Cardiac muscle cell (in vitro differentiated cells and primary cell): ENCODE measurements around the gene SMC1B. TPM values are rescaled to one million over a fixed set of nuclear protein-coding genes. Genes with fewer than 3 reads are reported as not detected.

Experiments
- DNase-seq, 2 donors: peaks; one replicate each; pipeline versions ENCODE4 v3.0.0 to v3.0.0-alpha.2; 2010 to 2017; ENCODE audit warnings: low read depth in 1 of 2, low spot score in 1 of 2
- H3K27ac ChIP-seq: fragments of 200-600 bp; sonication (generic); 2 replicates; pipeline ENCODE4 v1.5.1; 2016
- H3K27me3 ChIP-seq: fragments of 200-600 bp; sonication (generic); 2 replicates; pipeline ENCODE4 v1.6.0; 2016; ENCODE audit warnings: control low read depth
- H3K36me3 ChIP-seq: fragments of 200-600 bp; sonication (generic); 2 replicates; pipeline ENCODE4 v1.5.1; 2016; ENCODE audit warnings: control low read depth
- H3K4me1 ChIP-seq: fragments of 200-600 bp; sonication (generic); 2 replicates; pipeline ENCODE4 v1.8.1; 2017; ENCODE audit warnings: low read depth, mild to moderate bottlenecking, mixed run types
- H3K4me3 ChIP-seq: fragments of 200-600 bp; sonication (generic); 2 replicates; pipeline ENCODE4 v1.5.1; 2016; ENCODE audit warnings: mild to moderate bottlenecking
- H3K9me3 ChIP-seq: fragments of 200-600 bp; sonication (generic); 2 replicates; pipeline ENCODE4 v1.5.1; 2017; ENCODE audit warnings: low read depth, mild to moderate bottlenecking, control low read depth
- CTCF ChIP-seq: IDR thresholded peaks from 2 replicates; pipeline ENCODE4 v1.5.1; 2012; ENCODE audit warnings: low read depth, mild to moderate bottlenecking, low read length
- polyA plus RNA-seq: library from polyadenylated mRNA; unstranded; fragments of >200 nt; fragmentation: Nextera tagmentation; extraction: Ambion mirVana; gene quantifications from 2 replicates; pipeline ENCODE4 v1.2.1, GENCODE V29; 2016
- total RNA-seq: library from RNA; depleted of rRNA; stranded (reverse); fragments of >200 nt; gene quantifications from 2 replicates; pipeline ENCODE4 v1.2.3, GENCODE V29; 2016

SMC1B gene
- total and polyA plus RNA-seq, 2 experiments from 2014 or later = 0.15 TPM; not detected in 1

DNA sequence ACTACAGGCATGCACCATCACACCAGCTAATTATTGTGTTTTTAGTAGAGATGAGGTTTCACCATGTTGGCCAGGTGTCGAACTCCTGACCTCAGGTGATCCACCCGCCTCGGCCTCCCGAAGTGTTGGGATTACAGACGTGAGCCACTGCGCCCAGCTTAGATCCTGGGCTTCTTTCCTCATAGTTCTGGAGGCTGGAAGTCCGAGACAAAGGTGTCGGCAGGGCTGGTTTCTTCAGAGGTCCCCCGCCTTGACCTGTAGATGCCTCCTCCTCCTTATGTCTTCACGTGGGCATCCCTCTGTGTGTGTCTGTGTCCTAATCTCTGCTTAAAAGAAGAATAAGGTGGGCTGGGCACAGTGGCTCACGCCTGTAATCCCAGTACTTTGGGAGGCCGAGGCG, 45.1 kb upstream of the SMC1B start:
- Histone ChIP-seq H3K9me3 (no peaks in the 10 kb centered on the region), H3K4me1 (peaks cover 17% of the 10 kb centered on the region), H3K27ac (no peak overlapping the region), H3K27me3 (no peaks in the 10 kb centered on the region), H3K36me3 (no peaks in the 10 kb centered on the region), H3K4me3 (no peak overlapping the region)
- TF ChIP-seq CTCF = no peak
- DNase-seq = no peak

- no peaks in the 10 kb centered on the region for H3K36me3 ChIP-seq
- H3K9me3 ChIP-seq = no peaks in the 10 kb centered on the region
- TF ChIP-seq CTCF = no peak
- DNase-seq = no peak
- peaks cover 17% of the 10 kb centered on the region for H3K4me1 ChIP-seq
- H3K27ac ChIP-seq = no peak overlapping the region
- no peaks in the 10 kb centered on the region for H3K27me3 ChIP-seq
- H3K4me3 ChIP-seq = no peak overlapping the region
Observed at GRCh38 chr22:45456811-45457210, 43.4 kb upstream of the SMC1B start.

GRCh38 chr22:45455621-45456020, 42.2 kb upstream of the SMC1B start:
- no peaks in the 10 kb centered on the region for H3K9me3 ChIP-seq
- H3K36me3 ChIP-seq = no peaks in the 10 kb centered on the region
- H3K27ac ChIP-seq = no peak overlapping the region
- no peak for DNase-seq
- no peak for TF ChIP-seq CTCF
- H3K4me1 ChIP-seq = peaks cover 17% of the 10 kb centered on the region
- no peak overlapping the region for H3K4me3 ChIP-seq
- no peaks in the 10 kb centered on the region for H3K27me3 ChIP-seq

- DNase-seq = peak in 1 of 2 donors; percentile 51
- Histone ChIP-seq H3K4me3 (no peak overlapping the region), H3K9me3 (no peaks in the 10 kb centered on the region), H3K27ac (no peak overlapping the region), H3K27me3 (no peaks in the 10 kb centered on the region), H3K4me1 (peaks cover 17% of the 10 kb centered on the region), H3K36me3 (no peaks in the 10 kb centered on the region)
- no peak for TF ChIP-seq CTCF
Observed at GRCh38 chr22:45455212-45455611, 41.8 kb upstream of the SMC1B start.

DNA sequence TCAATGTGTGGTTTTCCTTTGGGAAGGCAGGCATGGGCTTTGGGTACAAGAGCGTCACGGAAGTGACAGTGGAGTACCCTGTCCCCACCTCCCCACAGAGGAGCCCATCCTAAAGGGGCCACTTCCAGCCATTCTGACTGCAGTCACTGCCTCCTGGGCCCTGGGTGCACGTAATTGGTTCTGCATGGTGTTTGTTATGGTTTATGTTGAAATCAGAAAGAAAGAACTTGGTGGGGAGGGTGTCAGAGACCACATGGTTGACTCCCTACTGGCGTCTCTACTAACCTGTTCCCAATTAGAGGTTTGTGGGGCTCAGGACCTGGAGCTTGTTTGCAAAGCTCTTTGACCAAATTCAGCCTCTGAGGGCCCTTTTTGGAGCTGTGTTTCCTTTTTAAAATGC, 40.9 kb upstream of the SMC1B start:
- Histone ChIP-seq H3K36me3 (no peaks in the 10 kb centered on the region), H3K9me3 (no peaks in the 10 kb centered on the region), H3K27ac (no peak overlapping the region), H3K4me1 (peaks cover 17% of the 10 kb centered on the region), H3K4me3 (no peak overlapping the region), H3K27me3 (no peaks in the 10 kb centered on the region)
- no peak for TF ChIP-seq CTCF
- DNase-seq = peak in 1 of 2 donors; percentile 14

DNA sequence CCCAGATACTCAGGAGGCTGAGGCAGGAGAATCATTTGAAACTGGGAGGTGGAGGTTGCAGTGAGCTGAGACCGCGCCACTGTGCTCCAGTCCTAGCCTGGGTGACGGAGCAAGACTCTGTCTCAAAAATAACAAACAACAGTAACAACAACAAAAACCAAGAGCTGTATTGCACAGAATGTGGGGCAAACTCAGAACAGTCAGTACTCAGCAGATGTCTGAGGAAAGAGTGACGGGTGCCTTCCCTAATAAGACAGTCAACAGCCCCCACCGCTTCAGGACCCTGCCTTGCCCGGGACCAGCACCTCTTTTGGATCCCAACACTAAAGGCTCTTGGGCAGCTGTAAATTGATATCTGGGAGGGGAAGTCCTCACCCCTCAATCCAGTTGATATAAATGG, 40.4 kb upstream of the SMC1B start:
- no peak for DNase-seq
- H3K4me1 ChIP-seq = peaks cover 17% of the 10 kb centered on the region
- no peak for TF ChIP-seq CTCF

More for the DNA sequence above, 40.4 kb upstream of the SMC1B start:
- H3K4me3 ChIP-seq = no peak overlapping the region
- H3K27me3 ChIP-seq = no peaks in the 10 kb centered on the region
- H3K36me3 ChIP-seq = no peaks in the 10 kb centered on the region
- H3K9me3 ChIP-seq = no peaks in the 10 kb centered on the region
- no peak overlapping the region for H3K27ac ChIP-seq
